ENCODE data around the gene MAGIX. TPM values are rescaled to one million over a fixed set of nuclear protein-coding genes. Genes with fewer than 3 reads are reported as not detected.

The MAGIX gene
- total RNA-seq, 4 donors from 2014 or later = 0.69 to 4.6 (median 3.1) TPM

- H3K9me3 ChIP-seq = no peaks in the 10 kb centered on the region
- ATAC-seq = no peak
- TF ChIP-seq EP300 (IDR thresholded peaks at IDR 0.05) (no peak), POLR2AphosphoS5 (IDR thresholded peaks at IDR 0.05) (no peak), CTCF (IDR thresholded peaks at IDR 0.05) (no peak), POLR2A (IDR thresholded peaks at IDR 0.05) (no peak)
- H3K27ac ChIP-seq = no peak overlapping the region
- 63 to 71% methylated on average over 1 to 2 of the region's 4 CpGs for WGBS, 2 donors (ENCODE audit: low coverage in 1 of 2)
- peaks cover 6% of the 10 kb centered on the region for H3K27me3 ChIP-seq
- H3K36me3 ChIP-seq = no peaks in the 10 kb centered on the region
- no peak overlapping the region for H3K4me3 ChIP-seq
- peaks cover 0 to 6% (median 0%) of the 10 kb centered on the region in 3 donors for H3K4me1 ChIP-seq
Observed at GRCh38 chrX:49204709-49205108, 42.2 kb downstream of the MAGIX start.

GRCh38 chrX:49205443-49205842 lies 42.9 kb downstream of the MAGIX start:
- Histone ChIP-seq H3K27me3 (peaks cover 10% of the 10 kb centered on the region), H3K27ac (no peak overlapping the region), H3K4me3 (no peak overlapping the region), H3K9me3 (no peaks in the 10 kb centered on the region), H3K4me1 (peaks cover 0 to 2% (median 0%) of the 10 kb centered on the region in 3 donors), H3K36me3 (no peaks in the 10 kb centered on the region)
- WGBS, 2 donors (ENCODE audit: low coverage in 1 of 2) = 84% methylated on average over 4 of the region's 13 CpGs; no CpG with 5 or more reads in 1 of the 2 donors
- no peak for TF ChIP-seq POLR2AphosphoS5 (IDR thresholded peaks at IDR 0.05)
- no peak for TF ChIP-seq EP300 (IDR thresholded peaks at IDR 0.05)
- ATAC-seq = no peak

GRCh38 chrX:49206543-49206942 lies 44.0 kb downstream of the MAGIX start:
- ATAC-seq = no peak
- WGBS, 2 donors (ENCODE audit: low coverage in 1 of 2) = no CpG with 5 or more reads among the region's 8 CpGs
- H3K36me3 ChIP-seq = no peaks in the 10 kb centered on the region
- H3K9me3 ChIP-seq = no peaks in the 10 kb centered on the region
- H3K4me1 ChIP-seq = no peaks in the 10 kb centered on the region
- H3K4me3 ChIP-seq = no peak overlapping the region
- peaks cover 10% of the 10 kb centered on the region for H3K27me3 ChIP-seq
- TF ChIP-seq POLR2AphosphoS5 (IDR thresholded peaks at IDR 0.05) (no peak), EP300 (IDR thresholded peaks at IDR 0.05) (no peak)
- H3K27ac ChIP-seq = no peak overlapping the region

- Histone ChIP-seq H3K27ac (no peak overlapping the region), H3K27me3 (peaks cover 10% of the 10 kb centered on the region), H3K36me3 (no peaks in the 10 kb centered on the region), H3K9me3 (no peaks in the 10 kb centered on the region), H3K4me3 (no peak overlapping the region), H3K4me1 (no peaks in the 10 kb centered on the region)
- no peak for ATAC-seq
- no CpG with 5 or more reads among the region's 5 CpGs for WGBS, 2 donors (ENCODE audit: low coverage in 1 of 2)
- TF ChIP-seq EP300 (IDR thresholded peaks at IDR 0.05) = no peak
Observed at GRCh38 chrX:49208399-49208798, 45.8 kb downstream of the MAGIX start.

GRCh38 chrX:49209434-49210251 lies 47.1 kb downstream of the MAGIX start:
- ATAC-seq = no peak
- H3K4me1 ChIP-seq = no peaks in the 10 kb centered on the region
- H3K27ac ChIP-seq = no peak overlapping the region
- TF ChIP-seq POLR2A (IDR thresholded peaks at IDR 0.05) (no peak), EP300 (IDR thresholded peaks at IDR 0.05) (no peak), POLR2AphosphoS5 (IDR thresholded peaks at IDR 0.05) (no peak), CTCF (IDR thresholded peaks at IDR 0.05) (no peak)
- H3K4me3 ChIP-seq = no peak overlapping the region
- no peaks in the 10 kb centered on the region for H3K9me3 ChIP-seq
- peaks cover 10% of the 10 kb centered on the region for H3K27me3 ChIP-seq
- WGBS, 2 donors (ENCODE audit: low coverage in 1 of 2) = 59% methylated on average over 11 of the region's 28 CpGs; no CpG with 5 or more reads in 1 of the 2 donors
- H3K36me3 ChIP-seq = no peaks in the 10 kb centered on the region

- Histone ChIP-seq H3K27me3 (peaks cover 10% of the 10 kb centered on the region), H3K36me3 (no peaks in the 10 kb centered on the region), H3K4me3 (no peak overlapping the region), H3K4me1 (no peaks in the 10 kb centered on the region), H3K27ac (no peak overlapping the region), H3K9me3 (no peaks in the 10 kb centered on the region)
- no peak for TF ChIP-seq CTCF (IDR thresholded peaks at IDR 0.05)
- no peak for TF ChIP-seq EP300 (IDR thresholded peaks at IDR 0.05)
- no peak for TF ChIP-seq POLR2A (IDR thresholded peaks at IDR 0.05)
- TF ChIP-seq POLR2AphosphoS5 (IDR thresholded peaks at IDR 0.05) = no peak
- no peak for ATAC-seq
- no CpG with 5 or more reads among the region's 8 CpGs for WGBS, 2 donors (ENCODE audit: low coverage in 1 of 2)
Observed at GRCh38 chrX:49210406-49210805, 47.8 kb downstream of the MAGIX start.

All from gastroesophageal sphincter (tissue), 4 donors.